Spleen (tissue), 13 donors: Measurements from ENCODE around the gene MMD. TPM values are rescaled to one million over a fixed set of nuclear protein-coding genes. Genes with fewer than 3 reads are reported as not detected.
"Not testable (repeated sequence)": the region's sequence is repeated elsewhere in the genome, so short reads cannot be mapped to it uniquely, and the experiment has no call there.

Experiments used
- DNase-seq: peaks from one replicate; pipeline ENCODE4 v3.0.0-alpha.2; 2020
- H3K27ac ChIP-seq, 8 donors: fragments of 200-600 bp; sonication (generic) in 7 of 8; 1 replicate in 4 of 8; 2 replicates in 4 of 8; pipeline versions ENCODE4 v1.5.0 to v1.8.0; 2016 to 2021; ENCODE audit warnings: inconsistent platforms in 4 of 8, mild to moderate bottlenecking in 4 of 8, moderate library complexity in 1 of 8
- H3K27me3 ChIP-seq, 7 donors: fragments of 200-600 bp; sonication (generic) in 6 of 7; replicated peaks in 1 of 7; 1 replicate in 4 of 7; 2 replicates in 3 of 7; pipeline versions ENCODE4 v1.5.0 to v1.8.0; 2016 to 2021; ENCODE audit warnings: inconsistent platforms in 3 of 7, mild to moderate bottlenecking in 1 of 7
- H3K36me3 ChIP-seq, 6 donors: fragments of 200-600 bp; sonication (generic) in 5 of 6; 1 replicate in 4 of 6; 2 replicates in 2 of 6; pipeline versions ENCODE4 v1.5.0 to v1.8.0; 2016 to 2021; ENCODE audit warnings: inconsistent platforms in 2 of 6
- H3K4me1 ChIP-seq, 6 donors: fragments of 200-600 bp; sonication (generic) in 5 of 6; 1 replicate in 3 of 6; 2 replicates in 3 of 6; pipeline versions ENCODE4 v1.5.0 to v1.8.0; 2016 to 2021; ENCODE audit warnings: inconsistent platforms in 3 of 6
- H3K4me3 ChIP-seq, 8 donors: fragments of 200-600 bp; sonication (generic) in 7 of 8; 1 replicate in 4 of 8; 2 replicates in 4 of 8; pipeline versions ENCODE4 v1.5.0 to v1.8.0; 2016 to 2021; ENCODE audit warnings: inconsistent platforms in 4 of 8, mild to moderate bottlenecking in 4 of 8, moderate library complexity in 2 of 8
- H3K9me3 ChIP-seq, 8 donors: fragments of 200-600 bp; sonication (generic) in 7 of 8; 1 replicate in 4 of 8; 2 replicates in 4 of 8; pipeline versions ENCODE4 v1.5.0 to v1.8.0; 2016 to 2021; ENCODE audit warnings: inconsistent platforms in 4 of 8
- CTCF ChIP-seq, 11 experiments: fragments of 200-600 bp in 7 of 11; fragments of 450-650 bp in 4 of 11; sonication (generic) in 4 of 11; IDR thresholded peaks in 8 of 11; conservative IDR thresholded peaks in 3 of 11; 1 replicate in 7 of 11; 2 replicates in 4 of 11; pipeline versions ENCODE4 v1.4.0 to v1.8.0; 2016 to 2021; ENCODE audit warnings: antibody characterized with exemption in 11 of 11, inconsistent platforms in 4 of 11, mild to moderate bottlenecking in 1 of 11
- POLR2A ChIP-seq, 3 donors: fragments of 450-650 bp; IDR thresholded peaks; one replicate each; pipeline ENCODE4 v1.5.1; 2017; ENCODE audit warnings: antibody characterized with exemption in 3 of 3, mild to moderate bottlenecking in 1 of 3
- POLR2AphosphoS5 ChIP-seq, 3 donors: sonication (generic); formaldehyde crosslinking; IDR thresholded peaks; one replicate each; pipeline ENCODE4 v1.5.1; 2017; ENCODE audit warnings: antibody characterized with exemption in 3 of 3
- WGBS, 5 donors: extraction: QIAGEN DNeasy Blood & Tissue Kit in 3 of 5; methylation state at CpG; one replicate each; pipeline versions ENCODE4 v1.1.5 to v1.1.7; 2013 to 2018; 5-methylcytosine and 5-hydroxymethylcytosine counted together
- intact Hi-C: fragments of 100-400 bp; cut with DNase I; formaldehyde crosslinking; loops from one replicate; pipeline ENCODE4 v1.15.0; 2023; ENCODE audit warnings: low total_unique reads
- long read RNA-seq, 2 donors: transcript quantifications; one replicate each; lab custom pipeline, GENCODE V29; 2026
- polyA plus RNA-seq, 3 donors: library from polyadenylated mRNA; stranded (reverse); fragments of 200-250 nt; gene quantifications; one replicate each; pipeline ENCODE4 v1.2.1, GENCODE V29; 2013
- total RNA-seq, 7 donors: library from RNA; depleted of rRNA in 3 of 7; stranded (reverse); fragments of >200 nt in 3 of 7; fragmentation: NEBNext Ultra II Directional in 4 of 7; extraction: Animal tissue kit (Norgen Biotek cat#: 25700) in 4 of 7; gene quantifications; one replicate each; pipeline versions ENCODE4 v1.1.0 to v1.2.1, GENCODE V29; 2016 to 2021
- donor health status: healthy with polysubstance abuse.
- donor health status: DM: no; HTN: no; CAD: no; lungs with moderate emphysema.
- donor health status: DM: no; HTN: no; CAD: no.
- donor health status: Bipolar disorder and iron deficiency.
- donor health status: healthy.
- donor health status: DM: no; HTN: no; CAD: no.
- donor health status: DM: yes; HTN: yes; CAD: no.

Gene MMD
- total RNA-seq (10 to 100 TPM; 25.8 to 47.9 (median 42.7) TPM), polyA plus RNA-seq (10 to 100 TPM; 18.6 to 23.6 (median 19.0) TPM)
- long read RNA-seq, donor 1, transcript MMD-201 (7 exons, 2,735 nt), result major isoform, 5 of 13 reads
- long read RNA-seq, donor 1, partial matches to known transcripts, result 6 of 13 reads
- long read RNA-seq, donor 1, other reads (novel, unspliced or antisense), result 0 of 13 reads
- long read RNA-seq, donor 2, transcript MMD-201 (7 exons, 2,735 nt), result major isoform, 6 of 10 reads
- long read RNA-seq, donor 2, partial matches to known transcripts, result 0 of 10 reads
- long read RNA-seq, donor 2, other reads (novel, unspliced or antisense), result 0 of 10 reads

GRCh38 chr17:55421179-55421934, at the start of gene MMD:
MMD (minus strand) TSS chr17:55421835; CDS start chr17:55421695, 140 bp downstream.
- H3K27ac ChIP-seq, result peak within 1 kb of the TSS; percentile 77 to 91 (median 86)
- intact Hi-C loops, result no loop called here
- 0 to 1% (median 0%) methylated on average over 23 to 62 of the region's 62 CpGs for WGBS, 5 donors
- DNase-seq, result peak; percentile 90
- H3K9me3 ChIP-seq, result no peaks in the 10 kb centered on the region
- no peaks in the 10 kb centered on the region for H3K36me3 ChIP-seq
- H3K4me3 ChIP-seq, result peak within 1 kb of the TSS; percentile 70 to 85 (median 83)
- TF ChIP-seq POLR2A (IDR thresholded peaks at IDR 0.05) (peak in 1 of 3 donors; percentile 34), CTCF (IDR thresholded peaks at IDR 0.05 in 8 of 11, conservative IDR thresholded peaks at IDR 0.05 in 3 of 11) (peak in 1 of 11 experiments; percentile 8), POLR2AphosphoS5 (IDR thresholded peaks at IDR 0.05) (peak; percentile 38 to 67 (median 67))
- peaks cover 9 to 63% (median 37%) of the 10 kb centered on the region in 6 donors for H3K4me1 ChIP-seq
- H3K27me3 ChIP-seq, result peaks cover 0 to 18% (median 0%) of the 10 kb centered on the region in 7 donors

GRCh38 chr17:55466671-55467070, 45.0 kb upstream of the MMD start:
- 35 to 58% (median 56%) methylated on average over 7 of the region's 7 CpGs for WGBS, 5 donors
- no peaks in the 10 kb centered on the region for H3K36me3 ChIP-seq
- H3K4me1 ChIP-seq, result peaks cover 0 to 18% (median 4%) of the 10 kb centered on the region in 6 donors
- H3K9me3 ChIP-seq, result no peaks in the 10 kb centered on the region
- intact Hi-C loops, result no loop called here
- H3K4me3 ChIP-seq, result no peak overlapping the region
- TF ChIP-seq POLR2A (IDR thresholded peaks at IDR 0.05), result no peak
- no peak for TF ChIP-seq CTCF (IDR thresholded peaks at IDR 0.05 in 8 of 11, conservative IDR thresholded peaks at IDR 0.05 in 3 of 11)
- no peak for TF ChIP-seq POLR2AphosphoS5 (IDR thresholded peaks at IDR 0.05)
- DNase-seq, result no peak
- H3K27ac ChIP-seq, result no peak overlapping the region
- no peaks in the 10 kb centered on the region for H3K27me3 ChIP-seq

GRCh38 chr17:55465771-55466170, 44.1 kb upstream of the MMD start:
- H3K4me3 ChIP-seq, H3K27ac ChIP-seq, H3K9me3 ChIP-seq, H3K27me3 ChIP-seq, H3K36me3 ChIP-seq, intact Hi-C loops, DNase-seq: not testable (repeated sequence)
- WGBS, 5 donors, result 78 to 91% (median 86%) methylated on average over 4 of the region's 4 CpGs
- peaks cover 0 to 18% (median 4%) of the 10 kb centered on the region in 6 donors for H3K4me1 ChIP-seq

- WGBS, 5 donors, result 9 to 25% (median 15%) methylated on average over 2 of the region's 2 CpGs
- Histone ChIP-seq H3K27ac (peak overlapping the region in 3 of 8 donors; percentile 8 to 19 (median 17)), H3K9me3 (no peaks in the 10 kb centered on the region), H3K4me1 (peaks cover 0 to 18% (median 4%) of the 10 kb centered on the region in 6 donors), H3K36me3 (no peaks in the 10 kb centered on the region), H3K4me3 (no peak overlapping the region), H3K27me3 (peaks cover 0 to 5% (median 0%) of the 10 kb centered on the region in 7 donors)
- no peak for TF ChIP-seq POLR2AphosphoS5 (IDR thresholded peaks at IDR 0.05)
- TF ChIP-seq POLR2A (IDR thresholded peaks at IDR 0.05), result no peak
- TF ChIP-seq CTCF (IDR thresholded peaks at IDR 0.05 in 8 of 11, conservative IDR thresholded peaks at IDR 0.05 in 3 of 11), result no peak
- no peak for DNase-seq
- intact Hi-C loops, result no loop called here
Measured at GRCh38 chr17:55463600-55463999, 42.0 kb upstream of the MMD start.
